A549 (cell line): ENCODE data around the gene KERA. TPM values are rescaled to one million over a fixed set of nuclear protein-coding genes. Genes with fewer than 3 reads are reported as not detected.

Source experiments
- ATAC-seq, 2 experiments: fragments of 200-7000 bp in 1 of 2; fragments of >200 bp in 1 of 2; cut with Nextera tagmentation in 1 of 2; cut with Tn5 transposase in 1 of 2; 3 replicates each; pipeline versions ENCODE4 v1.8.0 to v1.9.1; 2018 to 2020; ENCODE audit warnings: mild to moderate bottlenecking in 1 of 2, moderate library complexity in 1 of 2
- CTCF ChIA-PET: fragments of 300-600 bp; sonication (Branson Sonifier 250); formaldehyde crosslinking; extraction: SDS; loops from one replicate; lab custom pipeline; 2021; ENCODE audit warnings: antibody characterized with exemption, inconsistent platforms; lab: Yijun Ruan, JAX
- POLR2A ChIA-PET: fragments of 350-600 bp; formaldehyde crosslinking; extraction: SDS; loops from one replicate; lab custom pipeline; 2021; ENCODE audit warnings: antibody characterized with exemption, inconsistent platforms; lab: Yijun Ruan, JAX
- DNase-seq, 2 experiments: peaks; one replicate each; pipeline versions ENCODE4 v3.0.0 to v3.0.0-alpha.2; 2011 to 2016; ENCODE audit warnings: low read depth in 1 of 2, low spot score in 1 of 2
- FAIRE-seq: peaks from 2 replicates; lab custom pipeline; 2011; peaks lifted over from hg19 to GRCh38; lab: Jason Lieb, UNC
- H3K27ac ChIP-seq, 2 experiments: fragments of >200 bp; sonication (Bioruptor Twin); formaldehyde crosslinking; 3 replicates each; pipeline ENCODE4 v1.5.1; 2016 to 2017
- H3K4me1 ChIP-seq: fragments of >200 bp; sonication (Bioruptor Twin); formaldehyde crosslinking; 3 replicates; pipeline ENCODE4 v1.6.1; 2016
- H3K4me2 ChIP-seq: fragments of >200 bp; sonication (Bioruptor Twin); formaldehyde crosslinking; 3 replicates; pipeline ENCODE4 v1.6.1; 2016
- H3K4me3 ChIP-seq: fragments of >200 bp; sonication (Bioruptor Twin); formaldehyde crosslinking; 3 replicates; pipeline ENCODE4 v1.5.1; 2016
- H3K9me3 ChIP-seq: fragments of >200 bp; sonication (Bioruptor Twin); formaldehyde crosslinking; 3 replicates; pipeline ENCODE4 v1.6.1; 2016
- BCL3 ChIP-seq: fragments of >200 bp; sonication (Bioruptor Twin); formaldehyde crosslinking; IDR thresholded peaks from 3 replicates; pipeline ENCODE4 v1.6.1; 2016
- BHLHE40 ChIP-seq: IDR thresholded peaks from 2 replicates; pipeline ENCODE4 v1.6.1; 2012; ENCODE audit warnings: low read depth, low read length, inconsistent platforms
- CBX2 ChIP-seq: fragments of 200-600 bp; sonication (generic); IDR thresholded peaks from 2 replicates; pipeline ENCODE4 v1.6.1; 2016; ENCODE audit warnings: low read depth, mild to moderate bottlenecking, borderline replicate concordance
- CBX8 ChIP-seq: fragments of 200-600 bp; sonication (generic); IDR thresholded peaks from 2 replicates; pipeline ENCODE4 v1.6.1; 2016
- CEBPB ChIP-seq, 2 experiments: fragments of >200 bp in 1 of 2; sonication (Bioruptor Twin) in 1 of 2; formaldehyde crosslinking in 1 of 2; IDR thresholded peaks; 2 replicates each; pipeline ENCODE4 v1.6.1; 2012 to 2016
- CHD4 ChIP-seq: fragments of 200-600 bp; sonication (generic); IDR thresholded peaks from 2 replicates; pipeline ENCODE4 v1.6.1; 2016; ENCODE audit warnings: antibody characterized with exemption, mild to moderate bottlenecking, borderline replicate concordance
- FOSL2 ChIP-seq, 2 experiments: fragments of 450-650 bp in 1 of 2; fragments of >200 bp in 1 of 2; sonication (Bioruptor Twin) in 1 of 2; formaldehyde crosslinking; IDR thresholded peaks; 2 replicates each; pipeline versions ENCODE4 v1.5.0 to v1.6.1; 2016 to 2020; ENCODE audit warnings: mild to moderate bottlenecking in 1 of 2, moderate library complexity in 1 of 2
- HDAC2 ChIP-seq: fragments of 200-600 bp; sonication (generic); IDR thresholded peaks from 2 replicates; pipeline ENCODE4 v1.6.1; 2016
- HEYL ChIP-seq: fragments of 250-450 bp; sonication (Bioruptor Pico); IDR thresholded peaks from 2 replicates; pipeline ENCODE4 v1.8.0; 2021; ENCODE audit warnings: mild to moderate bottlenecking, moderate library complexity
- HOXA7 ChIP-seq: fragments of 250-450 bp; sonication (Bioruptor Pico); IDR thresholded peaks from 2 replicates; pipeline ENCODE4 v1.5.0; 2020; ENCODE audit warnings: mild to moderate bottlenecking, moderate library complexity
- HOXB5 ChIP-seq: fragments of 250-450 bp; sonication (Bioruptor Pico); IDR thresholded peaks from 2 replicates; pipeline ENCODE4 v1.5.0; 2020; ENCODE audit warnings: mild to moderate bottlenecking, moderate library complexity
- JUN ChIP-seq, 2 experiments: fragments of >200 bp; sonication (Bioruptor Twin); formaldehyde crosslinking; IDR thresholded peaks; 2 replicates in 1 of 2; 3 replicates in 1 of 2; pipeline ENCODE4 v1.6.1; 2016 to 2017
- KDM5A ChIP-seq: fragments of 200-600 bp; sonication (generic); IDR thresholded peaks from 2 replicates; pipeline ENCODE4 v1.6.1; 2016; ENCODE audit warnings: antibody characterized with exemption, mild to moderate bottlenecking
- MAFK ChIP-seq: fragments of 450-650 bp; IDR thresholded peaks from 2 replicates; pipeline ENCODE4 v1.6.1; 2014; ENCODE audit not compliant: partially characterized antibody
- MAX ChIP-seq: IDR thresholded peaks from 2 replicates; pipeline ENCODE4 v1.6.1; 2012
- NFE2L2 ChIP-seq: fragments of 150-350 bp; conservative IDR thresholded peaks from 2 replicates; pipeline ENCODE4 v1.6.1; 2014; ENCODE audit warnings: low read length
- NPAS2 ChIP-seq: fragments of 250-450 bp; sonication (Bioruptor Pico); IDR thresholded peaks from 2 replicates; pipeline ENCODE4 v1.8.0; 2022; ENCODE audit warnings: mild to moderate bottlenecking, moderate library complexity, borderline replicate concordance
- NR3C1 ChIP-seq: fragments of >200 bp; sonication (Bioruptor Twin); formaldehyde crosslinking; IDR thresholded peaks from 3 replicates; pipeline ENCODE4 v1.6.1; 2017
- PBX3 ChIP-seq: IDR thresholded peaks from 2 replicates; pipeline ENCODE4 v1.6.1; 2012
- POLR2A ChIP-seq: IDR thresholded peaks from 2 replicates; pipeline ENCODE4 v1.6.1; 2012; ENCODE audit warnings: mild to moderate bottlenecking, low read length
- RAD21 ChIP-seq, 2 experiments: fragments of >200 bp in 1 of 2; sonication (Bioruptor Twin) in 1 of 2; formaldehyde crosslinking in 1 of 2; IDR thresholded peaks in 1 of 2; conservative IDR thresholded peaks in 1 of 2; 2 replicates in 1 of 2; 3 replicates in 1 of 2; pipeline ENCODE4 v1.6.1; 2012 to 2018; ENCODE audit warnings: inconsistent platforms in 1 of 2
- RARB ChIP-seq: fragments of 250-450 bp; sonication (Bioruptor Pico); IDR thresholded peaks from 2 replicates; pipeline ENCODE4 v1.8.0; 2021; ENCODE audit warnings: mild to moderate bottlenecking, moderate library complexity
- RFX5 ChIP-seq: fragments of 450-650 bp; IDR thresholded peaks from 2 replicates; pipeline ENCODE4 v1.7.1; 2014; ENCODE audit warnings: antibody characterized with exemption, mild to moderate bottlenecking, moderate library complexity
- RNF2 ChIP-seq: fragments of 200-600 bp; sonication (generic); IDR thresholded peaks from 2 replicates; pipeline ENCODE4 v1.6.1; 2016; ENCODE audit warnings: low read depth, mild to moderate bottlenecking, antibody characterized with exemption, moderate library complexity, borderline replicate concordance
- SMC3 ChIP-seq: fragments of >200 bp; sonication (Bioruptor Twin); formaldehyde crosslinking; IDR thresholded peaks from 3 replicates; pipeline ENCODE4 v1.6.1; 2018; ENCODE audit warnings: inconsistent platforms
- TP53 ChIP-seq: fragments of 250-450 bp; sonication (Bioruptor Pico); IDR thresholded peaks from 2 replicates; pipeline ENCODE4 v1.5.0; 2021; ENCODE audit warnings: mild to moderate bottlenecking, moderate library complexity
- ZFP36 ChIP-seq: fragments of 450-650 bp; IDR thresholded peaks from 2 replicates; pipeline ENCODE4 v1.6.1; 2014; ENCODE audit warnings: borderline replicate concordance; ENCODE audit not compliant: partially characterized antibody
- ZNF302 ChIP-seq: fragments of 250-450 bp; sonication (Bioruptor Pico); IDR thresholded peaks from 2 replicates; pipeline ENCODE4 v1.9.0; 2021; ENCODE audit warnings: inconsistent platforms, mild to moderate bottlenecking, moderate library complexity
- WGBS: methylation state at CpG from one replicate; pipeline ENCODE4 v1.1.6; 2017; ENCODE audit errors: missing lambda C conversion rate; 5-methylcytosine and 5-hydroxymethylcytosine counted together
- polyA plus RNA-seq, 4 experiments: library from polyadenylated mRNA; depleted of rRNA in 3 of 4; stranded (reverse); fragments of >200 nt; fragmentation: RNase III in 1 of 4; extraction: RNeasy Plus Mini Kit Qiagen cat#74134 plus additional on column Dnase treatment in 1 of 4; gene quantifications; 2 replicates in 3 of 4; 3 replicates in 1 of 4; pipeline ENCODE4 v1.2.3, GENCODE V29; 2011 to 2017
- TF ChIP-seq, protein P1 (sequence below): fragments of 250-450 bp; sonication (Bioruptor Pico); IDR thresholded peaks from 2 replicates; pipeline ENCODE4 v1.5.0; 2021; ENCODE audit warnings: mild to moderate bottlenecking, moderate library complexity, borderline replicate concordance
- TF ChIP-seq, protein P2 (sequence below): fragments of 150-350 bp; IDR thresholded peaks from 2 replicates; pipeline ENCODE4 v1.6.1; 2014; ENCODE audit warnings: low read depth, mild to moderate bottlenecking, low read length

The KERA gene
- polyA plus RNA-seq, 2 of the 4 experiments (the other 2 are of a cell fraction): not detected

DNA sequence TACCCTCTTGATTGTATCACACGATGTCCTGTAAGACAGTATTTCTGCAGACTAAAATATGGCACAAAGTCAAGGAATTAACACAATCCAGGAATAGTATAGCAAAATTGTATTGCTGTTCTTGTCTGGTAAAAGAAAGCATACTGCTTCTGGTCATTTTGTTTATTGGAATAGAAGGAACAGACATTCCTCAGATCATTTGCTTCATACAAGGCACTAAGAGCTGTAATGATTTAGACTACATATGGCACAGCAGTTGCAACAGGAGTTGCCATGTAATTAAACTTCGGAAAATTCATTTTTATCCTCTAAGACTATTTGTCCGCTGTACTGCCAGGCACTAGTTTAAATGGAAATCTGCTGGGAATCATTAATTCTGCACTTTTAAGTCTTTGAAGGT is 7.6 kb upstream of the KERA start:
- POLR2A ChIA-PET: no interaction called here
- no peak for DNase-seq
- WGBS: 32% methylated on average over 3 of the region's 3 CpGs
- H3K27ac ChIP-seq: no peak overlapping the region
- ATAC-seq: no peak
- no peaks in the 10 kb centered on the region for H3K4me1 ChIP-seq
- no peaks in the 10 kb centered on the region for H3K9me3 ChIP-seq
- H3K4me3 ChIP-seq: no peak overlapping the region
- no peak for TF ChIP-seq HOXA7 (CRISPR knock-in tag)
- no peak for TF ChIP-seq RFX5
- TF ChIP-seq HOXB5 (CRISPR knock-in tag): no peak
- TF ChIP-seq MAFK: no peak
- TF ChIP-seq, protein P1, sequence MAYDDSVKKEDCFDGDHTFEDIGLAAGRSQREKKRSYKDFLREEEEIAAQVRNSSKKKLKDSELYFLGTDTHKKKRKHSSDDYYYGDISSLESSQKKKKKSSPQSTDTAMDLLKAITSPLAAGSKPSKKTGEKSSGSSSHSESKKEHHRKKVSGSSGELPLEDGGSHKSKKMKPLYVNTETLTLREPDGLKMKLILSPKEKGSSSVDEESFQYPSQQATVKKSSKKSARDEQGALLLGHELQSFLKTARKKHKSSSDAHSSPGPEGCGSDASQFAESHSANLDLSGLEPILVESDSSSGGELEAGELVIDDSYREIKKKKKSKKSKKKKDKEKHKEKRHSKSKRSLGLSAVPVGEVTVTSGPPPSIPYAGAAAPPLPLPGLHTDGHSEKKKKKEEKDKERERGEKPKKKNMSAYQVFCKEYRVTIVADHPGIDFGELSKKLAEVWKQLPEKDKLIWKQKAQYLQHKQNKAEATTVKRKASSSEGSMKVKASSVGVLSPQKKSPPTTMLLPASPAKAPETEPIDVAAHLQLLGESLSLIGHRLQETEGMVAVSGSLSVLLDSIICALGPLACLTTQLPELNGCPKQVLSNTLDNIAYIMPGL (CRISPR knock-in tag): no peak
- TF ChIP-seq TP53: no peak
- TF ChIP-seq RAD21 (conservative IDR thresholded peaks at IDR 0.05 in 1 of 2, IDR thresholded peaks at IDR 0.05 in 1 of 2): no peak
- TF ChIP-seq BHLHE40: no peak
- no peak for TF ChIP-seq BCL3
- TF ChIP-seq CHD4: no peak
- TF ChIP-seq, protein P2, sequence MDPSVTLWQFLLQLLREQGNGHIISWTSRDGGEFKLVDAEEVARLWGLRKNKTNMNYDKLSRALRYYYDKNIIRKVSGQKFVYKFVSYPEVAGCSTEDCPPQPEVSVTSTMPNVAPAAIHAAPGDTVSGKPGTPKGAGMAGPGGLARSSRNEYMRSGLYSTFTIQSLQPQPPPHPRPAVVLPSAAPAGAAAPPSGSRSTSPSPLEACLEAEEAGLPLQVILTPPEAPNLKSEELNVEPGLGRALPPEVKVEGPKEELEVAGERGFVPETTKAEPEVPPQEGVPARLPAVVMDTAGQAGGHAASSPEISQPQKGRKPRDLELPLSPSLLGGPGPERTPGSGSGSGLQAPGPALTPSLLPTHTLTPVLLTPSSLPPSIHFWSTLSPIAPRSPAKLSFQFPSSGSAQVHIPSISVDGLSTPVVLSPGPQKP: no peak
- no peak for TF ChIP-seq ZFP36
- TF ChIP-seq ZNF302 (CRISPR knock-in tag): no peak
- TF ChIP-seq KDM5A: no peak
- no peak overlapping the region for H3K4me2 ChIP-seq
- no peak for FAIRE-seq
- CTCF ChIA-PET: no interaction called here

DNA sequence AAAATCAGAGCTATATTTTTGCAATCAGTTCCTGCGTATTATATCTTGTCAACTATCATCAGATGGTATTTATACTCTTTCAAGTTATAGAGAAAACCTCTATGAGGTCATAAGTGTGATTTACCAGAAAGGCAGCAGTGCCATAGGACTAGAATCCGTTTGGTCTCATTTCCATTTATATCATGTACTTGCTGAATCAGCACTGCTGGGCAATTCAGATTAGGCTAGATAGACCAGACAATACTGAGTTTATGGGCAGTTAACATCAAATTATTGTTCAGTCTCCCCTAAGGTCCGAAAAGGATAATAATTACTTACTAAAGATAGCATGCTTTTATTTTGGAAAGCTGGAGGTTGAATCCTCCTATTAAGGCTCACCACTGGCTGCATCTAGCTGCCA is 6.8 kb upstream of the KERA start:
- FAIRE-seq (no peak), DNase-seq (no peak)
- no peaks in the 10 kb centered on the region for H3K4me1 ChIP-seq
- no peak overlapping the region for H3K4me3 ChIP-seq
- POLR2A ChIA-PET: no interaction called here
- CTCF ChIA-PET: no interaction called here
- WGBS: 14% methylated on average over 3 of the region's 3 CpGs
- H3K9me3 ChIP-seq: no peaks in the 10 kb centered on the region
- H3K27ac ChIP-seq: no peak overlapping the region
- H3K4me2 ChIP-seq: no peak overlapping the region
- TF ChIP-seq MAFK: peak; percentile 53
- no peak for TF ChIP-seq SMC3
- TF ChIP-seq, all 56 proteins: peak for 1
- no peak for ATAC-seq

GRCh38 chr12:91061091-91061490 is 3.3 kb upstream of the KERA start:
- H3K4me2 ChIP-seq: no peak overlapping the region
- DNase-seq (no peak), FAIRE-seq (no peak), ATAC-seq (no peak)
- 70% methylated on average over 1 of the region's 1 CpG for WGBS
- H3K27ac ChIP-seq: no peak overlapping the region
- no peaks in the 10 kb centered on the region for H3K9me3 ChIP-seq
- H3K4me3 ChIP-seq: no peak overlapping the region
- ChIA-PET POLR2A (no interaction called here), CTCF (no interaction called here)
- H3K4me1 ChIP-seq: no peaks in the 10 kb centered on the region
- TF ChIP-seq NPAS2 (CRISPR knock-in tag) (no peak), ZFP36 (no peak), JUN (IDR thresholded peaks at IDR 0.05) (no peak), TP53 (no peak), PBX3 (no peak), POLR2A (no peak), HOXB5 (CRISPR knock-in tag) (no peak), RNF2 (no peak), CEBPB (IDR thresholded peaks at IDR 0.05) (no peak), HEYL (no peak), FOSL2 (IDR thresholded peaks at IDR 0.05) (no peak), FOSL2 (CRISPR knock-in tag; IDR thresholded peaks at IDR 0.05) (no peak), SMC3 (no peak), MAX (no peak), NFE2L2 (no peak), RARB (CRISPR knock-in tag) (no peak), NR3C1 (no peak), HDAC2 (no peak), CBX2 (no peak), CBX8 (no peak)
